H54 (cell line): Measurements from ENCODE around the gene GGA2.

Source experiments
- DNase-seq: peaks from one replicate; pipeline ENCODE4 v3.0.0; 2011; ENCODE audit warnings: low spot score, mixed read lengths; ENCODE audit not compliant: insufficient read length
- FAIRE-seq: peaks from 3 replicates; lab custom pipeline; 2011; peaks lifted over from hg19 to GRCh38; lab: Jason Lieb, UNC
- POLR2A ChIP-seq: IDR thresholded peaks from 2 replicates; pipeline ENCODE4 v1.6.1; 2011; ENCODE audit warnings: low read depth, mild to moderate bottlenecking, low read length

The GGA2 gene

GRCh38 chr16:23504453-23505179 is 5.7 kb downstream of the GGA2 start:
- DNase-seq (peak; percentile 80), FAIRE-seq (peak; percentile 89)
- TF ChIP-seq POLR2A = no peak

- FAIRE-seq (peak; percentile 52), DNase-seq (peak; percentile 48)
- no peak for TF ChIP-seq POLR2A
Observed at GRCh38 chr16:23504076-23504452, 6.2 kb downstream of the GGA2 start.

DNA sequence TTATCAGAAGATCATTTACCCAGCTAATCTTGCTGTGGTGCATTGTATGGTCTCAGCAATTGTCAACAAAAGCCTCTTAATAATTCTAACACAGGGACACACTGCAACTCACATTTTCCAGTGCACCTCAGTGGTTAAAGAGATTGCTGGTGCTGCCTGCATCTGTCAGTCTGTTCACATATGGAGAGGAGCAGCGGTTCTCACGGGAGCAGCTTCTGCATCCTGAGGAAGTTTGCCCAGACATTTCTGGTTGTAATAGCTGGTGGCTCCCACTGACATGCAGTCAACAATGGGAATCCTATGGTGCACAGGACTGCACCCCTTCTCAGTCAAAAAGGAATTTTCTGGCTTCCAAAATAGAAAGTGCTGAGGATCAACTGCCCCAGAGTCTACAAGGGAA is 7.8 kb downstream of the GGA2 start:
- no peak for DNase-seq
- FAIRE-seq = no peak
- no peak for TF ChIP-seq POLR2A

DNA sequence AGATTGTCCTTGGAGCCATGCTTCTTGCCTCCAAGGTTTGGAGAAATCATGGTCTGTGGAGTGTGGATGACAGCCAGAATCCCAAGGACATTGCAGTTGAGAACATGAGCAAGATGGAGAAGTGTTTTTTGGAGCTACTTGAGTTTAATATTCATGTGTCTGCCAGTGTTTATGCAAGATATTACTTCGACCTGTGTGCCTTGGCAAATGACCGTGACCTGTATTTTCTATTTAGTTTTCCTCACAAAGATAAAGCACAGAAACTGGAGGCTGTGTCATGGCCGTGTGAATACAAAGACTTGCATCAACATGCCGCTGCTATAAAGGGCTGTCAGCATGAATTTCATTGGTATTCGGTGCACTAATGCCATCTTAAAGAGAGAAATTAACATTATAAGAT is 9.0 kb downstream of the GGA2 start:
- DNase-seq (no peak), FAIRE-seq (no peak)
- TF ChIP-seq POLR2A = no peak

DNA sequence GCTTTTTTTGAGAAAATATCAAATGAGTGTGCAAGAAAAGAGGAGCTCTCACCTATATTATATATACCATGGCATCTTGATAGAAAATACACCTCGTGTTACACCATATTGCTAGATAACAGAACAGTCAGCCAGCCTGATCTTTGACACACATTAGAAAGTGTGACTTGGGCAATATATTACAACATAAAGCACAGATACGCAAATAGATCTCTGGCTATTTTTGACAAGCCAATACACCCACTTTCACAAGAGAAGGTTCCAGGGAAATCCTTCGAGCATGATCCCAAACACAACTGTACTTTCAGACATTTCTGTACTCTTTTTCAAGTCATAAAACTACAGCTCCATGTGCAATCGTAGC is 9.4 kb downstream of the GGA2 start:
- no peak for DNase-seq
- TF ChIP-seq POLR2A = no peak
- no peak for FAIRE-seq

DNA sequence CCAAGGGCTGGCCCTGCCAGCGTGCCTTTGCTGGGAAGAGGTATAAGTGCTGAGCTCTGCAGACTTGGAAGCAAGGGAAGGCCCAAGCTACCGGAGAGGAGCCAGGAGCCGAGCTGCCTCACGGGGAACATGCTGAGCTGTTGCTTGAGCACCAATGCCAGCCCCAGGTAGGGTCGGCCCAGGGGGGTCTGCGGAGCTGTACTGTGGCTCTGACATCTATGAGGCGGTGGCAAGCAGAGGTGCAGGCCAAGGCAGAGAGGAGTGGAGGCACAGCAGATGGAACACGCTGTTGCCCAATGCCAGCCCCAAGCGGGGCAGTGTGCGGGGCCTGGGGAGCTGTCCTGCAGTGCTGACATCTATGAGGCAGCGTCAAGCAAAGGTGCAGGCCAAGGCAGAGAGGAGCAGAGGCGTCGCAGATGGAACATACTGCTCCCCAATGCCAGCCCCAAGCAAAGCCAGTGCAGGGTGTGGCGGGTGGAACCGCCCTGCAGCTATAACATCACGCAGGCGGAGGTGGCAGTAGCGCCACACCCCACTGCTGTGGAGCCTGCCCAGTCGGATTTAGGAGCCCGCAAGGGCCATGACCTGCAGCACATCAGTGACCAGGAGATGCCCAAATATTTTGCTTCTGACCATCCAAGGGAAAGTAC is 10.0 kb downstream of the GGA2 start:
- TF ChIP-seq POLR2A = no peak
- FAIRE-seq (no peak), DNase-seq (no peak)

DNA sequence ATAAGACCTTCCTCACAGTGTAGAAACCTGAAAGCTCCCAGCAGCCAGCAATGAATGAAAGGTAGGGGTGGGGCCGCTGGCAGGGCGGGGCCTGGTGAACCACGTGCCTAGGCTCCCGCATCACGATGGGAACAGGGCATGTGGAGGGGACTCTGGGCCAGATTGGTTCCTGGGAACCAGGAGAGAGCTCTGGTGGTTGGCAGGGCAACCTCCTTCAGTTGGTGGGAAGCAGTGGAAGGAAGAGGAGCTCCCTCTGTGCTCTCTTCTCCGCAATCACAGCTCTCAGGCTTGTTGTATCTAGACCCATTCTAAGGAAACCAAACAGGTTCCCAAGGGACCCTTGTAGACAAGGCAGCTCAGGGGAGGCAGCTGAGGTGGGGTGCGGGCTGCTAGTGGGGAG is 10.5 kb downstream of the GGA2 start:
- FAIRE-seq (no peak), DNase-seq (no peak)

GRCh38 chr16:23498863-23499262 is 11.4 kb downstream of the GGA2 start:
- no peak for TF ChIP-seq POLR2A
- FAIRE-seq = no peak
- DNase-seq = no peak

More for the DNA sequence above, 10.5 kb downstream of the GGA2 start:
- TF ChIP-seq POLR2A = no peak

- FAIRE-seq (no peak), DNase-seq (no peak)
- TF ChIP-seq POLR2A = no peak
Observed at GRCh38 chr16:23497543-23497868, 12.8 kb downstream of the GGA2 start.

DNA sequence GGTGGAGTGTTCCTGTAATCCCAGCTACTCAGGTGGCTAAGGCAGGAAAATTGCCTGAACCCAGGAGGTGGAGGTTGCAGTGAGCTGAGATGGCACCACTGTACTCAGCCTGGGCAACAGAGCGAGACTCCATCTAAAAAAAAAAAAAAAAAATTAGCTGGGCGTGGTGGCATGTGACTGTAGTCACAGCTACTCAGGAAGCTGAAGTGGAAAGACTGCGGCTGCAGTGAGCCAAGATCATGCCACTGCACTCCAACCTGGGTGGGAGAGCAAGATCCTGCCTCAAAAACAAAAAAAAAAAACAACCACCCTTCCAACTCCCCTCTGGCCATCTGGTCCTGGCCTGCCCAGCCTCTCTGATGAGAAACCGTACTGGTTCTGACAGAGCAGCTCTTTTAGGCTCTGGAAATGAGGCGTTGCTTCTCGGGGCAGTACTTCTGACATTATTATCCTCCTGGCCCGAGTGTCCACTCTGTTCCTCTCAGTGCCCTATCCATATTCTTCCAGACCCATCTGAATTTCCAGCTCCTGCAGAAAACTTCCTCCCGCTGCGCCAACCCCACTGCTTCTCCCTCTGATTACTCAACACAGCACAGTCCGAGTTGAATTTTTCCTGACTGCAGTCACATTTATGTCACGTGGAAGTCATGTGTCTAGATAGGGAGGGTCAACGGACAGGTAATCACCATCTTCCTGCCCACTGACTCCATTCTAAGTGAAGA is 13.3 kb downstream of the GGA2 start:
- DNase-seq (no peak), FAIRE-seq (no peak)
- TF ChIP-seq POLR2A = no peak

DNA sequence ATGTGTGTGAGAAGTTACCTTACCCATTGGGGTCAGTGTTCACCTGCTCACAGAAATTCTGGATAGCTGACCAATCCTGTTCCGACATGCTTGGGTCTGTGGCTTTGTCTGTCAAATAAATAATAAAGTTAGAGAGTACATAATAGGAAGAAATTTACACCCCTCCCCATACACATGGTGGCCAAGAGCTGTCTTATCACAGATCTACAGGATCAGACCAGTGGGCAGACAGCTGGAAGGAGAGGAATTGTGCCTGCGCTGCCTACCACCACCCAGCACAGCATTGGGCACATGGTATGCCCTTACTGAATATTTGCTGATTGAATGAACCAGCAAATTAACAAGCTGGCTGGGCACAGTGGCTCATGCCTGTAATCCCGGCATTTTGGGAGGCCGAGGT is 14.6 kb downstream of the GGA2 start:
- DNase-seq (no peak), FAIRE-seq (no peak)
- no peak for TF ChIP-seq POLR2A

DNA sequence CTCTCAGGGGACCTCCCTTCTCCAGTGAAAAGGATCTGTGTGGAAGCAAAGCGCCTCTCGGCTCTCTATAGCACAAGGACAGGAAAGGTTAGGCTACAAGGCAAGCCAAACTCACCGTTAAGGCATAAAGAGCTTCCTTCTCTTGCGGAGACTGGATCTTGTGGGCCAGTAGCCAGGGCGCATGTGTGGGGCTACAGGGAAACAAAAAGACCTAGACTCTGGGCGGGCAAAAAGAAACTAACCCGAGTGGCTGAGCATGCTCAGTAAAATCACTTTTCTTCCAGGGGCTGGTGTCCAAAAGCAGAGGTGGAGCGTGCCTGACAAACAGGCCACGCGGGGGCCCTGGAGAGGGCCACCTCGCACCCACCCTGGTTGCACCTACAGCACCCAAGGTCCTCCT is 16.1 kb downstream of the GGA2 start:
- TF ChIP-seq POLR2A = no peak
- DNase-seq = no peak
- FAIRE-seq = no peak

- FAIRE-seq (no peak), DNase-seq (peak; percentile 70)
- TF ChIP-seq POLR2A = no peak
Observed at GRCh38 chr16:23491490-23492391, 18.6 kb downstream of the GGA2 start.

GRCh38 chr16:23486480-23486879 is 23.8 kb downstream of the GGA2 start:
- no peak for DNase-seq
- FAIRE-seq = no peak
- TF ChIP-seq POLR2A = no peak
